Heart left ventricle (tissue), 16 donors: ENCODE results near the gene TAPBPL. TPM values are rescaled to one million over a fixed set of nuclear protein-coding genes. Genes with fewer than 3 reads are reported as not detected.
"Not testable (repeated sequence)": the region's sequence is repeated elsewhere in the genome, so short reads cannot be mapped to it uniquely, and the experiment has no call there.

Experiments used
- ATAC-seq, 4 donors: fragments of 200-7000 bp; cut with Tn5 transposase; one replicate each; pipeline ENCODE4 v1.9.1; 2020 to 2022; ENCODE audit warnings: moderate library complexity in 4 of 4, mild to moderate bottlenecking in 3 of 4, moderate number of reproducible peaks in 1 of 4
- DNase-seq, 5 donors: peaks; one replicate each; pipeline ENCODE4 v3.0.0-alpha.2; 2020
- H3K27ac ChIP-seq, 12 donors: fragments of 200-600 bp; sonication (generic) in 4 of 12; one replicate each; pipeline versions ENCODE4 v1.5.0 to v1.8.0; 2016 to 2022; ENCODE audit warnings: mild to moderate bottlenecking in 2 of 12
- H3K27me3 ChIP-seq, 9 donors: fragments of 200-600 bp; sonication (generic) in 2 of 9; one replicate each; pipeline versions ENCODE4 v1.5.1 to v1.8.0; 2016 to 2022; ENCODE audit warnings: mild to moderate bottlenecking in 3 of 9
- H3K36me3 ChIP-seq, 9 donors: fragments of 200-600 bp; sonication (generic) in 2 of 9; one replicate each; pipeline versions ENCODE4 v1.5.0 to v1.8.0; 2018 to 2022; ENCODE audit warnings: mild to moderate bottlenecking in 2 of 9
- H3K4me1 ChIP-seq, 12 donors: fragments of 200-600 bp; sonication (generic) in 4 of 12; one replicate each; pipeline versions ENCODE4 v1.5.0 to v1.8.0; 2016 to 2022; ENCODE audit warnings: mild to moderate bottlenecking in 3 of 12
- H3K4me3 ChIP-seq, 12 donors: fragments of 200-600 bp; sonication (generic) in 4 of 12; one replicate each; pipeline versions ENCODE4 v1.5.0 to v1.8.0; 2017 to 2022; ENCODE audit warnings: mild to moderate bottlenecking in 9 of 12, moderate library complexity in 4 of 12
- H3K9me3 ChIP-seq, 12 donors: fragments of 200-600 bp; sonication (generic) in 4 of 12; one replicate each; pipeline versions ENCODE4 v1.5.0 to v1.8.0; 2016 to 2022; ENCODE audit warnings: mild to moderate bottlenecking in 1 of 12
- CTCF ChIP-seq, 12 donors: fragments of 200-600 bp; sonication (generic) in 4 of 12; IDR thresholded peaks; one replicate each; pipeline versions ENCODE4 v1.5.0 to v1.8.0; 2018 to 2022; ENCODE audit warnings: antibody characterized with exemption in 12 of 12, mild to moderate bottlenecking in 5 of 12
- POLR2A ChIP-seq, 2 donors: fragments of 450-650 bp; IDR thresholded peaks; one replicate each; pipeline ENCODE4 v1.6.1; 2017; ENCODE audit warnings: antibody characterized with exemption in 2 of 2, mild to moderate bottlenecking in 2 of 2, moderate library complexity in 2 of 2
- WGBS, 4 donors: extraction: QIAGEN DNeasy Blood & Tissue Kit in 2 of 4; methylation state at CpG; one replicate each; pipeline versions ENCODE4 v1.1.5 to v1.1.7; 2013 to 2018; 5-methylcytosine and 5-hydroxymethylcytosine counted together
- intact Hi-C, 10 donors: fragments of 100-400 bp; cut with DNase I; formaldehyde crosslinking; loops; one replicate each; pipeline versions ENCODE4 v1.11.1 to v1.14.2; 2022
- polyA plus RNA-seq, 2 donors: library from polyadenylated mRNA; stranded (reverse); fragments of 200-250 nt; gene quantifications; one replicate each; pipeline ENCODE4 v1.2.3, GENCODE V29; 2013
- total RNA-seq, 9 donors: library from RNA; depleted of rRNA in 2 of 9; stranded (reverse); fragments of >200 nt in 2 of 9; fragmentation: NEBNext Ultra II Directional in 3 of 9; extraction: Animal tissue kit (Norgen Biotek cat#: 25700) in 3 of 9; gene quantifications; one replicate each; pipeline versions ENCODE4 v1.1.0 to v1.2.4, GENCODE V29; 2016 to 2023
- donor health status: ischemic (EF 13 %, LVEDD 7.1; RV severe dilation, severe dysfunction).
- donor health status: healthy with polysubstance abuse.
- donor health status: DM: no; HTN: yes; CAD: no.
- donor health status: DM: no; HTN: no; CAD: no.
- donor health status: ischemic (EF 25% LVEDD 6.9; RV normal size, moderate dysfunction).
- donor health status: ischemic (EF 25% LVEDD 5.7; RV mildly dilated, moderate dysfunction).
- donor health status: healthy.
- donor health status: DM: yes; HTN: yes; CAD: no.
- donor health status: ischemic (EF 35%, LVEDD 5.7; RV mildly dilated, moderate dysfunction).
- donor health status: nonischemic (EF 11% LVEDD 7.7; RV severe dilation, severe dysfunction).
- donor health status: DM: yes; HTN: yes; CAD: no.
- donor health status: PGD.
- donor health status: ischemic (EF 29% LVEDD 5.4; RV normal size, mild dysfunction).
- donor health status: nonischemic (EF 23%, LVEDD 6.1; RV moderate dilation, normal function).

TAPBPL gene
- total and polyA plus RNA-seq, 11 donors, result 5.4 to 55.6 (median 13.9) TPM

DNA sequence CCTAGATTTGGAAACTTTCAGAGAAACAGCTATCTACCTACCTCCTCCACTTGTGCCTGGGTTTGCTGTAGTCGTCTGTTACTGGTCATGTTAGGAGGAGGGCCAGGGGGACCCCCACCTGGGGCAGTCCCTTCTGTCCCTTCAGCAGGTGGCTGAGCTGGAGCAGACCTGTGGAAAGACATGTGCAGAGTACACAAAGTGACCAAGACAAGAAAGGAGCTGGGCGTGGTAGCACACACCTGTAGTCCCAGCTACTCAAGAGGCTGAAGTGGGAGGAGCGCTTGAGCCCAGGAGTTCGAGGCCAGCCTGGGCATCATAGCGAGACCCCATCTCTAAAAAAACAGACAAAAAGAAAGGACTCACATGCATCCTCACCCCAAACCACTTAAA lies 14.3 kb downstream of the TAPBPL start:
- Histone ChIP-seq H3K9me3 (no peaks in the 10 kb centered on the region), H3K36me3 (peaks cover 0 to 56% (median 47%) of the 10 kb centered on the region in 9 donors), H3K27ac (no peak overlapping the region), H3K4me3 (no peak overlapping the region), H3K27me3 (no peaks in the 10 kb centered on the region), H3K4me1 (peaks cover 0 to 80% (median 27%) of the 10 kb centered on the region in 12 donors)
- no peak for ATAC-seq
- intact Hi-C loops, result loop anchor here in 9 of 10 donors (5.0 to 10.0 kb wide), 4 partner anchors 71 to 141 kb away; no protein-coding TSS in a partner anchor
- DNase-seq, result no peak
- no peak for TF ChIP-seq POLR2A (IDR thresholded peaks at IDR 0.05)
- no peak for TF ChIP-seq CTCF (IDR thresholded peaks at IDR 0.05)
- 91 to 100% (median 93%) methylated on average over 5 of the region's 5 CpGs for WGBS, 4 donors

GRCh38 chr12:6466751-6467150 lies 14.9 kb downstream of the TAPBPL start:
- not testable (repeated sequence) for DNase-seq
- intact Hi-C loops, result loop anchor here in 9 of 10 donors (5.0 to 10.0 kb wide), 4 partner anchors 71 to 142 kb away; no protein-coding TSS in a partner anchor
- peaks cover 0 to 78% (median 24%) of the 10 kb centered on the region in 12 donors for H3K4me1 ChIP-seq

GRCh38 chr12:6467571-6468282 lies 15.9 kb downstream of the TAPBPL start:
- ATAC-seq, H3K27me3 ChIP-seq, DNase-seq, H3K4me3 ChIP-seq, H3K9me3 ChIP-seq: not testable (repeated sequence)
- intact Hi-C loops, result loop anchor here in 9 of 10 donors (5.0 to 10.0 kb wide), 4 partner anchors 70 to 143 kb away; no protein-coding TSS in a partner anchor
- peaks cover 0 to 68% (median 19%) of the 10 kb centered on the region in 12 donors for H3K4me1 ChIP-seq
- H3K36me3 ChIP-seq, result peaks cover 0 to 43% (median 31%) of the 10 kb centered on the region in 9 donors
- WGBS, 4 donors, result 96 to 99% (median 98%) methylated on average over 9 of the region's 9 CpGs
- H3K27ac ChIP-seq, result peak overlapping the region in 1 of 12 donors; percentile 4

More at GRCh38 chr12:6466751-6467150, 14.9 kb downstream of the TAPBPL start:
- not testable (repeated sequence) for H3K4me3 ChIP-seq, H3K27ac ChIP-seq, H3K27me3 ChIP-seq, ATAC-seq, H3K9me3 ChIP-seq
- 80 to 94% (median 87%) methylated on average over 4 of the region's 4 CpGs for WGBS, 4 donors
- H3K36me3 ChIP-seq, result peaks cover 0 to 51% (median 41%) of the 10 kb centered on the region in 9 donors

- intact Hi-C loops, result loop anchor here in 9 of 10 donors (5.0 to 10.0 kb wide), 4 partner anchors 69 to 143 kb away; no protein-coding TSS in a partner anchor
- no peak for ATAC-seq
- H3K27ac ChIP-seq, result peak overlapping the region in 1 of 12 donors; percentile 28
These were observed 16.4 kb downstream of the TAPBPL start for GRCh38 chr12:6468283-6468575.

More at GRCh38 chr12:6468283-6468575, 16.4 kb downstream of the TAPBPL start:
- no peak overlapping the region for H3K4me3 ChIP-seq
- no peaks in the 10 kb centered on the region for H3K9me3 ChIP-seq
- H3K4me1 ChIP-seq, result peaks cover 0 to 63% (median 19%) of the 10 kb centered on the region in 12 donors
- TF ChIP-seq POLR2A (IDR thresholded peaks at IDR 0.05), result no peak
- no peak for TF ChIP-seq CTCF (IDR thresholded peaks at IDR 0.05)
- DNase-seq, result no peak
- no peaks in the 10 kb centered on the region for H3K27me3 ChIP-seq
- H3K36me3 ChIP-seq, result peaks cover 0 to 38% (median 26%) of the 10 kb centered on the region in 9 donors
